Measurements from ENCODE around the gene OGN.

DNA sequence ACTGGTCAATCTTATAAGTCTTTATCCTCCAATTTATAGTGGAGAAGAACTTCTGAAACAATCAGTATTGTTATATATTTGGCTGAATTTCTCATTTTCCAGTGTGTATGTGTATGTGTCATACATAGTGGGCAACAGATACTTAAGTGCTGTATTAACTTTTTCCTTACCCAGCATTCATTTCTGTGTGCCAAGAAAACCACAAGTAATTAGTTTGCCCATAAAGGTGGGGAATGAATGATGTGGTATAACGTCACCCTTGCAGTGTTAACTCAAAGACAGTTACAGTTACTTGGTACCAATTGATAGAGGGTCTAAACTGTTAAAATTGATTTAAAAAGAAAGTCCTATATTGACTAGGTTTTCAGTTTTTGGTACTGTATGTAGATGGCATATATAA, 2.0 kb downstream of the OGN start:
- TF ChIP-seq CTCF (IDR thresholded peaks at IDR 0.05; ENCODE audit: insufficient read depth, low read length, poor library complexity, severe bottlenecking): no peak
- TF ChIP-seq EZH2phosphoT487 (conservative IDR thresholded peaks at IDR 0.05; ENCODE audit: low read length): no peak
